Osteocyte (in vitro differentiated cells): ENCODE measurements around the gene SH3BGR. TPM values are rescaled to one million over a fixed set of nuclear protein-coding genes. Genes with fewer than 3 reads are reported as not detected.

Experiments
- DNase-seq: peaks from one replicate; pipeline ENCODE4 v3.0.0; 2021; ENCODE audit warnings: mixed read lengths; ENCODE audit not compliant: unreplicated experiment; ENCODE audit errors: extremely low spot score
- H3K27ac Mint-ChIP-seq: one replicate; pipeline ENCODE4 v1.8.0; 2021; ENCODE audit warnings: mild to moderate bottlenecking, mixed read lengths; ENCODE audit not compliant: unreplicated experiment
- H3K27me3 Mint-ChIP-seq: one replicate; pipeline ENCODE4 v1.8.0; 2021; ENCODE audit warnings: mixed read lengths; ENCODE audit not compliant: unreplicated experiment
- H3K36me3 Mint-ChIP-seq: one replicate; pipeline ENCODE4 v1.8.0; 2021; ENCODE audit warnings: mixed read lengths; ENCODE audit not compliant: unreplicated experiment
- H3K4me1 Mint-ChIP-seq: one replicate; pipeline ENCODE4 v1.8.0; 2021; ENCODE audit warnings: mixed read lengths; ENCODE audit not compliant: unreplicated experiment
- H3K4me3 Mint-ChIP-seq: one replicate; pipeline ENCODE4 v1.8.0; 2021; ENCODE audit warnings: mild to moderate bottlenecking, moderate library complexity, mixed read lengths; ENCODE audit not compliant: unreplicated experiment
- H3K9me3 Mint-ChIP-seq: one replicate; pipeline ENCODE4 v1.8.0; 2021; ENCODE audit warnings: mixed read lengths; ENCODE audit not compliant: unreplicated experiment
- CTCF ChIP-seq: fragments of 200-600 bp; sonication (generic); IDR thresholded peaks from 2 replicates; pipeline ENCODE4 v1.5.0; 2021; ENCODE audit warnings: antibody characterized with exemption, mild to moderate bottlenecking, moderate library complexity
- total RNA-seq: library from RNA; stranded (reverse); gene quantifications from 2 replicates; pipeline ENCODE4 v1.2.1, GENCODE V29; 2021

The SH3BGR gene
- total RNA-seq, 1 donor from 2014 or later = 1.2 TPM

GRCh38 chr21:39499156-39499555 is 47.4 kb downstream of the SH3BGR start:
- H3K27me3 Mint-ChIP-seq = peaks cover 5% of the 10 kb centered on the region
- H3K4me1 Mint-ChIP-seq = no peaks in the 10 kb centered on the region
- H3K36me3 Mint-ChIP-seq = no peaks in the 10 kb centered on the region
- no peak for DNase-seq
- no peak overlapping the region for H3K27ac Mint-ChIP-seq
- peaks cover 11% of the 10 kb centered on the region for H3K9me3 Mint-ChIP-seq
- TF ChIP-seq CTCF = no peak
- H3K4me3 Mint-ChIP-seq = no peak overlapping the region

GRCh38 chr21:39502631-39503030 is 50.9 kb downstream of the SH3BGR start:
- Mint-ChIP-seq H3K27me3 (peaks cover 5% of the 10 kb centered on the region), H3K36me3 (no peaks in the 10 kb centered on the region), H3K4me1 (no peaks in the 10 kb centered on the region), H3K4me3 (no peak overlapping the region), H3K9me3 (no peaks in the 10 kb centered on the region), H3K27ac (no peak overlapping the region)
- no peak for TF ChIP-seq CTCF
- DNase-seq = no peak

GRCh38 chr21:39503123-39503762 is 51.5 kb downstream of the SH3BGR start:
- no peak for DNase-seq
- H3K27me3 Mint-ChIP-seq = peaks cover 5% of the 10 kb centered on the region
- H3K36me3 Mint-ChIP-seq = no peaks in the 10 kb centered on the region
- H3K4me1 Mint-ChIP-seq = no peaks in the 10 kb centered on the region
- H3K4me3 Mint-ChIP-seq = no peak overlapping the region
- H3K27ac Mint-ChIP-seq = no peak overlapping the region
- H3K9me3 Mint-ChIP-seq = no peaks in the 10 kb centered on the region
- TF ChIP-seq CTCF = no peak

GRCh38 chr21:39504230-39504629 is 52.5 kb downstream of the SH3BGR start:
- no peaks in the 10 kb centered on the region for H3K4me1 Mint-ChIP-seq
- no peak for DNase-seq
- H3K27me3 Mint-ChIP-seq = no peaks in the 10 kb centered on the region
- H3K4me3 Mint-ChIP-seq = no peak overlapping the region
- no peaks in the 10 kb centered on the region for H3K36me3 Mint-ChIP-seq
- TF ChIP-seq CTCF = no peak
- H3K27ac Mint-ChIP-seq = no peak overlapping the region
- no peaks in the 10 kb centered on the region for H3K9me3 Mint-ChIP-seq

- DNase-seq = no peak
- Mint-ChIP-seq H3K27me3 (peaks cover 11% of the 10 kb centered on the region), H3K27ac (no peak overlapping the region), H3K4me1 (no peaks in the 10 kb centered on the region), H3K9me3 (no peaks in the 10 kb centered on the region), H3K36me3 (no peaks in the 10 kb centered on the region), H3K4me3 (no peak overlapping the region)
- no peak for TF ChIP-seq CTCF
These were observed 58.5 kb downstream of the SH3BGR start for GRCh38 chr21:39510240-39510639.
